ENCODE measurements around the gene ORC3. TPM values are rescaled to one million over a fixed set of nuclear protein-coding genes. Genes with fewer than 3 reads are reported as not detected.

The ORC3 gene
- total RNA-seq, 1 donor from 2014 or later, result 33.6 TPM

DNA sequence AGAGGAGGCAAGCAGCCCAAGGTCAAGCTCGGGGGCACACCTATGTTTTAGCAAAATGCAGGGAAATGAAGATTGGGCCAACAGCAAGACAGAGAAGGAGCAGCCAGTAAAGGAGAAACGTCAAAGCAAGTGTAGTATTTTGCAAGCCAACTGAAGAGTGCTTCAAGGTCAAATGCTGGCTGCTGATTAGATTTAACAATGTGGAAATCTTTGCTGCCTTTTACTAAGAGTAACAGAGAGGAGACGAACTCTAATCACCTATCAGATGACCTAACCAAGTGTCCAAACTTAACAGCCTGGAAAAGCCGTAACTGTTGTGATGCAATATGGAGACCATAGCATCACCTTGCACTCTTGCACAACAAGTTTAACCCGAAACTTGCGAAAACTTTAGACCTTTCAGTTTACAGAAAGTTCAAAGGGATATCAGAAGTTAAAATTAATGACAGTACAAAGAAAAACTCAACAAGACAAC, 81.7 kb downstream of the ORC3 start:
- peaks cover 7% of the 10 kb centered on the region for H3K4me1 Mint-ChIP-seq (ENCODE audit: unreplicated experiment)
- TF ChIP-seq, protein P1, sequence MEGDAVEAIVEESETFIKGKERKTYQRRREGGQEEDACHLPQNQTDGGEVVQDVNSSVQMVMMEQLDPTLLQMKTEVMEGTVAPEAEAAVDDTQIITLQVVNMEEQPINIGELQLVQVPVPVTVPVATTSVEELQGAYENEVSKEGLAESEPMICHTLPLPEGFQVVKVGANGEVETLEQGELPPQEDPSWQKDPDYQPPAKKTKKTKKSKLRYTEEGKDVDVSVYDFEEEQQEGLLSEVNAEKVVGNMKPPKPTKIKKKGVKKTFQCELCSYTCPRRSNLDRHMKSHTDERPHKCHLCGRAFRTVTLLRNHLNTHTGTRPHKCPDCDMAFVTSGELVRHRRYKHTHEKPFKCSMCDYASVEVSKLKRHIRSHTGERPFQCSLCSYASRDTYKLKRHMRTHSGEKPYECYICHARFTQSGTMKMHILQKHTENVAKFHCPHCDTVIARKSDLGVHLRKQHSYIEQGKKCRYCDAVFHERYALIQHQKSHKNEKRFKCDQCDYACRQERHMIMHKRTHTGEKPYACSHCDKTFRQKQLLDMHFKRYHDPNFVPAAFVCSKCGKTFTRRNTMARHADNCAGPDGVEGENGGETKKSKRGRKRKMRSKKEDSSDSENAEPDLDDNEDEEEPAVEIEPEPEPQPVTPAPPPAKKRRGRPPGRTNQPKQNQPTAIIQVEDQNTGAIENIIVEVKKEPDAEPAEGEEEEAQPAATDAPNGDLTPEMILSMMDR (conservative IDR thresholded peaks at IDR 0.05), result no peak
- peaks cover 35% of the 10 kb centered on the region for H3K36me3 Mint-ChIP-seq
- DNase-seq (ENCODE audit: extremely low spot score, unreplicated experiment), result no peak
- peak overlapping the region; percentile 33 for H3K27ac Mint-ChIP-seq
- H3K27me3 Mint-ChIP-seq, result no peaks in the 10 kb centered on the region
- H3K4me3 Mint-ChIP-seq, result no peak overlapping the region
- H3K9me3 Mint-ChIP-seq, result no peaks in the 10 kb centered on the region

DNA sequence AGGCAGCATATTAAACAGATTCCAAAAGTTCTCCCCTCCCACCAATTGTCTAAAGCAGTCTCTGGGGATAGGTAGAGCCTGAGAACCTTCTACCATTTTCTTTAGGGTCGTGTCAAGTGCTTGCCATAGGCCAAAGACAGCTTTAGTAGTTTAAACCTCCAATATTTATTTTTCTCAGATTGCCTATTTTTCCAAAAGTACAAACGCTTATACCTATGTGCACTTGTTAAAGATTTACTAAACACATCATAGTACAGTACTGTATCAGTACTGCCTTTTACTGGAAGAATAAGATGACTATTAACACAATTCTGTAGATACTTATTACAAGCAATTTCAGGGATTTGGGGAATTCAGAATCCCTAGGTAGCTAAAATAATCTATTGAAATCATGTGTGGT, 82.7 kb downstream of the ORC3 start:
- Mint-ChIP-seq H3K36me3 (peaks cover 35% of the 10 kb centered on the region), H3K4me1 (ENCODE audit: unreplicated experiment) (peaks cover 7% of the 10 kb centered on the region), H3K9me3 (no peaks in the 10 kb centered on the region), H3K27ac (no peak overlapping the region), H3K4me3 (no peak overlapping the region), H3K27me3 (no peaks in the 10 kb centered on the region)
- DNase-seq (ENCODE audit: extremely low spot score, unreplicated experiment), result no peak
- TF ChIP-seq, protein P1 (conservative IDR thresholded peaks at IDR 0.05), result no peak

DNA sequence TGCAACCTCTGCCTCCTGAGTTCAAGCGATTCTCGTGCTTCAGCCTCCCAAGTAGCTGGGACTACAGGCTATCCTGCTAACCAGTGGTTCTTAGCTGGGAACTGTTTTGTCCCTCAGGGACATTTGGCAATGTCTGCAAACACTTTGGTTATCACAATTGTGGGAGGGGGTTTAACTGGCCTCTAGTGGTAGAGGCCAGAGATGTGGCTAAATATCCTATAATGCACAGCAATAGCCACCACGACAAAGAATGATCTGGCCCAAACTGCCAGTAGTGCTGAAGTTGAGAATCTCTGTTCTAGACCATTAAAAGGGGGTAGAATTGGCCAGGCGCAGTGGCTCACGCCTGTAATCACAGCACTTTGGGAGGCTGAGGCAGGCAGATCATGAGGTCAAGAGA, 83.3 kb downstream of the ORC3 start:
- no peak overlapping the region for H3K27ac Mint-ChIP-seq
- TF ChIP-seq, protein P1 (conservative IDR thresholded peaks at IDR 0.05), result no peak
- DNase-seq (ENCODE audit: extremely low spot score, unreplicated experiment), result no peak
- H3K4me1 Mint-ChIP-seq (ENCODE audit: unreplicated experiment), result peaks cover 7% of the 10 kb centered on the region
- H3K9me3 Mint-ChIP-seq, result no peaks in the 10 kb centered on the region
- H3K36me3 Mint-ChIP-seq, result peaks cover 35% of the 10 kb centered on the region
- no peaks in the 10 kb centered on the region for H3K27me3 Mint-ChIP-seq
- H3K4me3 Mint-ChIP-seq, result no peak overlapping the region

DNA sequence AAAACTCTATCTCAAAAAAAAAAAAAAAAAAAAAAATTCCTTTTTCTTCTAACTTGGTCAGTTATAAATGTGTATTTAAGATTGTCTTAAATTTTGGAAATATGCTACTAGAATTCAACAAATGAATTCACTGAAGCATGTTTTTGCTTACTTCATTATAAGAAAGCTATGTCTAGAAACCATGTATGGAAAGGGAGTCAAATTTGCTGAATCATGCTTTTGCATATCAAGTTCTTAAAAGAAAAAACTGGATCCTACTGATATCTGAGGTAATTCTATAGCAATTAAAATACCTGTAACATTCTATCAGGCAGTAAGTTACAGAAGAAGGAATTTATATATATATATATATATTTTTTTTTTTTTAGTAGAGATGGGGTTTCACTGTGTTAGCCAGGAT, 84.4 kb downstream of the ORC3 start:
- peaks cover 35% of the 10 kb centered on the region for H3K36me3 Mint-ChIP-seq
- DNase-seq (ENCODE audit: extremely low spot score, unreplicated experiment), result no peak
- no peaks in the 10 kb centered on the region for H3K9me3 Mint-ChIP-seq
- no peak overlapping the region for H3K4me3 Mint-ChIP-seq
- no peak overlapping the region for H3K27ac Mint-ChIP-seq
- no peaks in the 10 kb centered on the region for H3K27me3 Mint-ChIP-seq
- TF ChIP-seq, protein P1 (conservative IDR thresholded peaks at IDR 0.05), result no peak
- peaks cover 7% of the 10 kb centered on the region for H3K4me1 Mint-ChIP-seq (ENCODE audit: unreplicated experiment)

DNA sequence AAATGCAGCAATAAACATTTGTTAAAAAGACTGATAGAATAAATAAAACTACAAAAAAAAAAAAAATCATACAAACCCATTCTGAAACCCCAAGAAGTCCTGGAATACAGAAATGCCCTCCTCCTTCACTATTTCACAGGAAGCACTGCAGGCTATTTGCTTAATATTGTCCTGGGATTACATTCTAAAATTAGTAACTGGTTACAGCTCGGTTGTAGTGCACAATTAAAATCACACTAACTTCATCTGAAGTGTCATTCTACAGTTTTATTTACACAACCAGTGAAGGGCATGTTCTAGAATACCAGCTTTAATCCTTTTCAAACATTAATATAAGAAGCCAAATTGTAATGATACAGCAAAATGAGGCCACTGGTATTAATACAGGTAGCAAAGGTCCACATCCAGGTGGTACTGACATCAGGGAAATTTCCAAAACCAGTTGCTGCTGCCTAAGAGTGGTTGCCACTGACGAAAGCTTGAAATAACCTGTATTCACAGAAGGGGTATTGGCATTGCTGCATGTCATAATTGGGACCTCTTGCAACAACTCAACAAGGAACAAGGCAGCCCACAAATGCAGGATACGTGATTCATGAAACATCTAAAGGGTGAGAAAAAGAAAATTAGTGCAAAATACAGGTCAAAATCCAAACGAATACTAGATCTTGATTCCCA, 85.2 kb downstream of the ORC3 start:
- H3K9me3 Mint-ChIP-seq, result no peaks in the 10 kb centered on the region
- no peaks in the 10 kb centered on the region for H3K27me3 Mint-ChIP-seq
- peak overlapping the region; percentile 27 for H3K27ac Mint-ChIP-seq
- peaks cover 10% of the 10 kb centered on the region for H3K4me1 Mint-ChIP-seq (ENCODE audit: unreplicated experiment)
- TF ChIP-seq, protein P1 (conservative IDR thresholded peaks at IDR 0.05), result no peak
- peaks cover 34% of the 10 kb centered on the region for H3K36me3 Mint-ChIP-seq
- no peak for DNase-seq (ENCODE audit: extremely low spot score, unreplicated experiment)
- no peak overlapping the region for H3K4me3 Mint-ChIP-seq
